CD4-positive, alpha-beta T cell treated with Interleukin-17A for 1 hour (primary cell): Measurements from ENCODE around the gene MAN2A1.

Experiments
- DNase-seq: peaks from one replicate; pipeline ENCODE4 v3.0.0-alpha.2; 2020

MAN2A1 gene

DNA sequence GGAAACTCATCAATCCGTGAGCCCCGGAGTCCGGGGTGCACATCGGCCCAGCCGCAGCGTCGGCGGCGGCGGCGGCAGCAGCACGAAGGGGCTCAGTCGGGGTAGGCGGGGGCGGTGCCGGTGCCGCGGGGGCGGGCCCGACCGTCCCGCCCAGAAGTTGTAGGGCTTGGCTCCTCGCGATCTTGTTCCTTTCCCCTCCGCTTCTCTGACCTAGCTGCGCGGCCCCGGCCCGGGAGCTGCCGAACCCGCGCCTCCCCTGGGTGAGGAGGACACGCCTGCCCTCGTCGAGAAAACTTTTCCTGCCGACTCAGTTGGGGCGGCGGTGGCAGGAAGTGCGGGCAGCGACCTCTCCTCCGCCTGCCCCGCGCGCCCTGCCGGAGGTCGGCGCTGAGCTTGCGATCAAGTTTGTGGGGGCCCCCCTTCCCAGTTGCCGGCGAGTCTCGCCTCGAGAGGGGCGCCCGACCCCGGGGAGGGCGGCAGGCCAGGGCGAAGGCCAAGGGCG lies at the start of gene MAN2A1:
TSS of gene MAN2A1 (plus strand) at position 188 of the 502 bp plus-strand sequence. CDS start 491 bp downstream, outside the sequence.
- DNase-seq = peak; percentile 85

DNA sequence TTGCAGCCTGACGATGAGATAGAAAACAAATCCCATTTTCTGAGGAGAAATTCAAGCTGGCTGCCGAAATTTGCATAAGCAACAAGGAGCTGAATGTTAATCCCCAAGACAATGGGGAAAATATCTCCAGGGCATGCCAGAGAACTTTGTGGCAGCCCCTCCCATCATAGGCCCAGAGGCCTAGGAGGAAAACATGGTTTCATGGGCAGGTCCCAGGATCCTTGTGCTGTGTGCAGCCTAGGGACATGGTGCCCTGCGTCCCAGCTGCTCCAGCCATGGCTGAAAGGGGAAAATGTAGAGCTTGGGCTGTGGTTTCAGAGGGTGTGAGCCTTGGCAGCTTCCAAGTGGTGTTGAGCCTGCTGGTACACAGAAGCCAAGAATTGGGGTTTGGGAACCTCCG lies 48.8 kb upstream of the MAN2A1 start:
- no peak for DNase-seq

DNA sequence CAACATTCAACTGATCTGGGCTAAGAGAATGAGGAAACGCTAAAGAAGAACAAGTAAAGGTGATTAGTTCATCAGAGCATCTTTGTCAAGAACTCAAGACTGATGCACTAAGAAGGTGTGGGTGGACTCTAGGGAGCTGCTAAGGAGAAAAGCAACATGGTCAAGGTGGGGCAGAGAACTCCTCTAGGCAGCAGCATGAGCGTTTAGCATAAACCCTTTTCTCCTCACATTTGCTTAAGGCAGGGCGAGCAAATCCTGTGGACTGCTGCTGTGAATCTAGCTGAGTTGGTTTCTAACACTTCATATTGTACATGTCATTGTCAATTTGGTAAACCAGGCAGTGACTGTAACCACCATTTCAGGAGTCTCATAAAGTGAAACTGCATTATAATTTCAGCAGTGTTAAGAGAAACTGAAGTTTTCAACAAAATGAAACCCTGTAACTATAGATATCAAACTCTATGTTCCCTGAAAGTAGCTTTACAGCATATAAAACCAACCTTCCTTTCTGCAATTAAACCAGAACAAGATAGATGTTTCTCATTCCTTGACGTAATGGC lies 45.9 kb upstream of the MAN2A1 start:
- no peak for DNase-seq

DNA sequence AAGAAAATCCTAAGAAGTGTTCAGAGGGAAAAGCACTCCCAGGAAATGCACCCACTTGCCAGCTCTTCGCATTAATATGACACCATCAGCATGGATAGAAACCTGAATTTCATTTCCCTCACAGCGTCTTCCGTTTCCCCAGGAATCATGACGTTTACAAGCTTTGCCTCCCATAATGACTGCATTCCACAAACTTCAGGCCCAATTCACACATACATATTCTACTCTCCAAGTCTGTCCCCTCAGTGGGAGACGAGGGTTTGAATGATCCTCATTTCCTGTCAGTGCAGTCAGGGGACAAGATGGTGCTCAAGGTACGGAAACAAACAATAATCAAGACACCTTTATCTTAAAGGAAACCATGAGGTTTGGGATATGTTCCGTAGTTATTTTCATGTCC lies 44.9 kb upstream of the MAN2A1 start:
- DNase-seq = no peak

DNA sequence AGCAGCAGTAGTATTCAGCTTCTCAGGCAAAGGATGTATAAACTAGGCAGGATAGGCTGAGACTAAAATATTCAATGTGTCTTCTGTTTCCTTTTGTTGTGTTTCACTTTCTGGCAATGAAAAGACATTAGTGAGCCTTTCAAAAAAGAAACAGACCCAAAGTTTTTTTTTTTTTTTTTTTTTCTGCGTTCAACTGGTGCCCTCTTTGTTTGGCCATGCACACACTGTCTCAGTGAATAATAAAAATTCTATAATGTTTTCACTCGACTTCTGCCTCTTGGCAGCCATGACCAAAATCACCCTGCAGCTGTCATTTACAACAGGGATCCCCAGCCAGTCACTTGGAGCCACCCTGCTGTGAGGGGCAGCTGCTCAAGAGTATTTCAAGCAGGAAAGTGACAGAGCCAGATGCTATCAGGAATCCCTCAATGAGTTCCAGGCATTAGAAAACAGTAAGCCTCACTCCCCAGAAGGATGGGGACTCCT lies 44.0 kb upstream of the MAN2A1 start:
- DNase-seq = no peak

DNA sequence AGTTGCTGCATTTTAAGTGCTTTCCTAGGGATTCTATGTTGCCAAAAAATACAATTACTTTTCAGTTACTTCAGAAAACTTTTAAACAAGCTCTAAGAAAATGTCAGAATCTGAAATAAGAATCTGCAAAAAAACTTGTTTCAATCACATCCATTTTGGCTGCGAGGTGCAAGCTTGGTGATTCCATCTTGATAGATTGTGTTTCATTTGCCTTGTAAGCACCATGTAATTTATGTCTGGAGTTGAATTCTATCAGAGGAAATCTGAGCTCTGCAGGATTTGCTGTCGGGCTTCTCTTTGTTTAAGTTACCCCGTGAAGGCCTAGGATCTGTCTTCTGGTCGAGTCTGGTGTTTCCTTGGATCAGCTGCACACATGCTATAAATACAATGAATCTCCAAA lies 40.4 kb upstream of the MAN2A1 start:
- DNase-seq = no peak

DNA sequence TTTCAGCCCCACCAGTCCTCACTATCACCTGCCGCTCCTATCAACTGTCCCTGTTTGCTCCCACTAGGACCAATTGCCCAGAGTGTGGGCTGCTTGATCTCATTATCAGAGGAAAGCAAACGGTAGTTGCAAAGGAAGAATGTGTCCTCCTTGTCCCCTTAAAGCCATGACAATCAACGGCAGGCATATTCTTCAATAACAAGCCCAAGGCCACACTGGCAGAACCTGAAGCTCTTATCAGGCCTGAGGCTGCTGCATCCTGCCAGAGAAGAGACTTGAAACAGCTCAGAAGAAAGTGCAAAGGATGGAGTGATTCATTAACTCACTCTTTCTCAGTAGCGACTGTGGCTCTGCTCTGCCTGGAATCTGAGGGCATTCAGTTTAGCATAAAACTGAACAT lies 39.2 kb upstream of the MAN2A1 start:
- no peak for DNase-seq

DNA sequence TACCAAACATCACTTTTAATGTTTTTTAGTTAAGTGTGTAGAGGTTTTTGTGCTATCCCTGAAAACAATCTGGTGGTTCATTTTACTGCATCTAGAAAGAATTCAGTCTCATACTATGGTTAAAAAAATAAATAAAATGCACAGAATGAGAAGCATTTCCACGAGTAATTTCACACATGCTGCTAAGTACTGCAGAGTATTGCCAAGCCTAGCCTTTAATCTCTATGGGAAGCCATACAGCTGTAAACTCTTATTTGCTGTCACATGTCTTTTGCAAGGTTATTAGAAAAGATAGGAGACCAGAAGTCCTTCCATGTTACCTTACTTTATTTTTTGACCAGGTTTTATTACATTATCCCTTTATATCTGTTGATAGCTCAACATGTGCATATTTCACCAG lies 37.6 kb upstream of the MAN2A1 start:
- no peak for DNase-seq

DNA sequence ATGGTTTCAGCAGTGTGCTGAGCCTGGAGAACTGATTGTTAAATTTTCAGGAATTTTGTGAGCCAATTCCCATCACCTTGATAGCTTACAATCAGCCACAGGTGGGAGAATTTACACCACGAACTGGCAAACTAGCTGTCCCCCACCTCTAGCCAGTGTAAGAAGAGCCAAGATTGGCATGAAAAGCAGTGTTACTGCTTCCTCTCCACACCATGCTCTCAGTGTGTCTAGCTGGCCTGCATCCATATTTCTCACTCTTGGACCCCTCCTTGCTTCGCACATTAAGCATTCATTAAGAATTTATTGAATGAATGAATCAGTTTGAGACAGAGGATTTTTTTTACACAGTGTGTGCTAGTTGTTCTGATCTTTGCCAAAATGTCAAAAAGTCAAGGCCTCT lies 36.7 kb upstream of the MAN2A1 start:
- no peak for DNase-seq

DNA sequence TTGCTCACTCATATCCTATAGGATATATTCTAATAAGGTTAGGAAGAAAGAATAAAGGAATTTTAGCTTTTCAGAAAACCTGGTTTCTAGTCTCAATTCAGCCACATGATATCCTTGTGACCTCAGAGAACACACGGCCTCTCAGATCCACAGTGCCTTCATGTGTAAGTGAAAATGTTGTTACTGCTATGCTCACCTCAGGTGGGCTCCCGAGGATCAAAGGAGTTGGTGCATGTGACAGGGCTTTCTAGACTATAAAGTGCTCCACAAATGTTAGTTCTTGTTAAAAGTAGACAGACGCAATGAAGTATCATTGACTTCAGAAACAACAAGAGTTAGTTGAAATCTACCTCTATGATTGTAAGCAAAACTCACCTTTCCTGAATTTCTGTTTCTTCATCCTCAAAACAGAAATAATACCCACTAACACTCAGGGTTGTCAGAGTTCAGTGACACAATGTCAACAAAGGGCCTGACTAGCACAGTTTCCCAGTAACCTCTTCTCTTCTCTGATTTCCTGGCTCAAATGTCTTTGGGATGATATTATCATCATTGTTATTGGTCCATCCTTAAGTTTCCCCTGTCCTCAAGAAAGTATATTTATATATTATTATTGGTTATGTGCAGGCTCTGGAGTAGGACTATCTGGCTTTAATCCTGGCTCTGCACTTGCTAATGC lies 36.0 kb upstream of the MAN2A1 start:
- DNase-seq = no peak

DNA sequence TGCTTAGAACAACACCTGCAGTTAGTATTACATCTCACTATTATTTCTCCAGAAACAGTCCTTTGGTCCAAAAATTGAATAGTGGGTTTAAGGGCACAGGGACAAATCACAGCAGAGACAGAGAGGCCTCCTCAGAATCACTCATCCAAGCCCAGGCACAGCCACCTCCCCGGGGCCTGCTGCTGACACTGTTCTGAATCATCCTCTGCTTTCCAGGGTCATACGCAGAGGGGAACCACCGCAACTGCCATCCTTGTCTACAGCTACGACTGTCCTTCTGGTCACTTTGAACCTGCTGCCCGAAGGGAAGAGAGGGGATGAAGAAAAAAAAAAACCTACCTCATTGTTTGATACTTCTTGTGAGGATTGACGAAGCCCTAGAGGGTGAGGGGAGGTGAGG lies 35.3 kb upstream of the MAN2A1 start:
- no peak for DNase-seq

DNA sequence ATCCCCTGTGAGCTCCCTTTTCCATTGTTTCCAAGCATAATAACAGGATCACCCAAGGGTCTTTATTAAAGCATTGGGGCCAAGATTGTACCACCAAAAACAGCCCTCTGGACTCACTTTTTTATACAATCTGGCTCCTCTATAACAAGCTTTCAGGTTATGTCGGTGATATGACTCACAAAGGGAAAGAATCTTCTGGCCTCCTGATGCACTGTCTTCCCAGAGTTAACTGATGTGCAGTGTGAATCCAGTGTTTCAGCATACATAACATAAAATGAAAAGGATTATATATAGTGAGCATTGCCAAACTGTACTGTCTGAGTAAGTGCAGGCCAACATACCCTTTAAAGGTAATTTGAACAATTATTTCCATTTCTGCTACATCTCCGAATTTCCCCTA lies 33.9 kb upstream of the MAN2A1 start:
- DNase-seq = no peak

DNA sequence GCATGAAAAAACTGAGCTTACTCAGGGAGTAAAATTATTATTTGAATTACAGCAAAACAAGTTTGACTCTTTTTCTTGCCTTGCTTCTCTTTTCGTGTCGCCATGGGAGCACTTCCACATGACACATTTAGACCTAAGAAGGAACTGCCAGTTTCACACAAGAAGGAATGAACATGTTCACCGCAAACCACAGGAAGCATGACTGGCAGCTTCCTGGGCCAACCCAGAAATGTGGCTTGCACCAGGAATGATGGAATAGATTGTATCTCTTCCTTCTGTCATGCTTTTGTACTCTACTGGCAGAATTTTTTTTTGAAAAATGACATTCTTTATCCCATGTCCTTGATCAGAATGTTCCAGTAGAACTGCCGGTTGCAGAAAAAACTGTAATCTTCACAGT lies 32.9 kb upstream of the MAN2A1 start:
- peak; percentile 62 for DNase-seq

DNA sequence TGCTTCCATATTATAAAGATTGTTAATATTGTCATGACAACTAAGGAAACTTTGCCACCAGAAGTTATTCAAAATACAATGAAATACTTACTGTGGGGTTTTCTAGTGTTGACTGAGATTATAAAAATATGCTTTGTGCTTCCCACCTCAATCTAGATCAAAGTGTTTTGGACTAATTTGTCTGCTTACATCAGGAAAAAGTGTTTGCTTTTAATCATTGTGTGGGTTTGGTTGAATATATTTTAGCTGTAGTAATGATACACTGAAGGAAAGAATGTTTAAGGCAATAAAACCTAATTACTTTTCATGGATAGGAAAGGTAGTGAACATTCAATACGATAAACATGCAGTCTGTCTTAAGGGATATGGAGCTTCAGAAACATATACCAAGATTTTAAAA lies 29.8 kb upstream of the MAN2A1 start:
- no peak for DNase-seq

DNA sequence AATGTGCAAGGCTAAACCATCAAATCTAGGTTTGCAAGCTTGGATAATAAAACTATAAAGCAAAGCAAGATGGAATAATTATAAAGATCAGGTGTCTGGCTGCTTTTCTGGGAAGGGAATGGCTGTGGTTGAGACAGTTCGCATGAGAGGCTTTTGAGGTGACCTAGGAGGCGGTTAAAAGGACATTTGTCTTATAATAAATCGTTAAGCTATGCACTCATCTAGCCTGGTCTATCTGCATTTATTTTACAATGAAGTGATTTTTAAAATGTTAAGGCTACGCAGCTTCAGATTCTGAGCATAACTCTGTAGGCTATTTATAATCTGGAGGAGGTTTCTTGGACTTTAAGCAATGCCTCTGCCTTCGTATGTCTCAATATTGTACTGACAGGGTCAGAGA lies 29.4 kb upstream of the MAN2A1 start:
- no peak for DNase-seq

DNA sequence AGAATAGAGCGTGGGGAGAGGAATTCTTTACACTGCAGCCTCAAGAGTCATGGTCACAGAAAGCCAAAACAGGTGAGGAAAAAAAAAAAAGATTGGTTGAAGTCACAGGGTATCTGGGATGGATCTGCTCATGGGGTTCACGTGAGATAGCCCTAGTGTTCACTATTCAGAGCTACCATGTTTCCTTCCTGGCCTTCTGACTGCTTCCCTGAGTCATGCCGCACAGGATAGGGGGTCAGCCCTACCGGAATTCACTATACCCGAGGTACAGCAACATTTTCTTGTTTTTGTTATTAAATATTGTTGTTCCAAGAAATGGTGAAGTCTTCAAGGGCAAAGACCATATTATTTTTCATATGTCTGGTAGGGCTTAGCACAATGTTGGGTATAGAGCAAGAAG lies 21.5 kb upstream of the MAN2A1 start:
- DNase-seq = no peak

DNA sequence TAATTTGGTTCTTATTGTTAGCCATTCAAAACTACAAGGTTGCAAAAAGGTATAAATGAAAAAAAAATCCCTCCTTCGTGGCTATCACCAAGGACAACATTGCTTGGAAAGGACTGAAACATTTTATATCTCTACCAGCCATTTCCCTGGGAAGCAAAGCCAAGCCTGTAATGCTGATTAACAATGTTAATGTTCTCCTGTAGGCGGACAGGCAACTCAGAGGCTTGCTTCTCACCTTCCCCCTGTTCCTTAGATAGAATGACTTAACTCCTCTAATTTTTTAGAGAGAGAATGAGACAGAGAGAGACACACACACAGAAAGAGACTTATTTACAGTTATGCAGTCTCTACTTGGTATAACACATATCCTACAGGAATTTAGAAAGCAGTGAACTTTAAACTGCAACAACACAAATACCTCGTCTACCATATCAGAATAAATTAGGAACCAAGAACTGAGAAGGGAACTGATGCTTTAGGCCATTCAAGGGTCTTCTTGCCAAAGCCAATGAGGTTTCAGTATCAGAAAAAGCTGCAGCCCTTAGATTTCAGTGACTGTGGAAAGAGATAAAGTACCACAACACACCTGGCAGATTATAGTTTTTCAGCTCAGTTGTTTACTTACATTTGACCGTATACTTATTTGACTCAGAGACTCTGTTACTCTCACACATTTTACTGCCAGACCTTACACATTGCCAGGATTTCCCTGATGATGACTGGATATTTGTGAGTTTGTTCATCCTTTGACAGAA lies 20.9 kb upstream of the MAN2A1 start:
- DNase-seq = no peak

DNA sequence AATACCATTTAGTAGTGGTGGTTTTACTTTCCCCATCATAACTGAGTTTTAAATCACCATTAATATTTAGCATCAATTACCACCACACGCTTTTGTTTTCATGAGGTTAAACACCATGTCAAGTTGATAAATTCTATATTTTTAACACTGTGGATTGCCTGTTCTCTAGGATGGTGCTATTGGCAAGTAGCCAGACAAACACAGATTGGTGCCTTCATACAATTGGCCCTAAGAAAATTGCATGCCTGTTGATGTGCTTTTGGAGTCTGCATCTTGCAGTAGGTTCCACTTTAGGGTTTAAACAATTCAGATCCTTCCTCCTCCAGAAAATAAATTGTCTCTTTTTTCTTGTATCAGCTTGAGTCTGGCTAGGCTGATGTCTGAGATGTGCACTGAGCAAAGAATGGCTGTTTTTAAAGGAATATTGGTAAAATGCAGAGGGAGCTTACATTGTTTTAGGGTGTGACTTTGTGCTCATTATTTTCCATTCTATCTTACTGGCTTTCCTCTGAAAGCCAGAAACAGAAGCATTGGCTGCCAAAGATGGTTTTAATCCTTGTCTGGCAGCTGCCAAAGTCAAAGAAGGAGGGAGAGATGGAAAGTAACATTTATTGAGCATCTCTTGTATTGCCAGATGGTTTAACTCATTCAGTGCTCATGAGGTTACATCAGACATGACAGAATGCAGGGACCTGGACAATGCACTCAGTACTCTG lies 19.6 kb upstream of the MAN2A1 start:
- DNase-seq = no peak

DNA sequence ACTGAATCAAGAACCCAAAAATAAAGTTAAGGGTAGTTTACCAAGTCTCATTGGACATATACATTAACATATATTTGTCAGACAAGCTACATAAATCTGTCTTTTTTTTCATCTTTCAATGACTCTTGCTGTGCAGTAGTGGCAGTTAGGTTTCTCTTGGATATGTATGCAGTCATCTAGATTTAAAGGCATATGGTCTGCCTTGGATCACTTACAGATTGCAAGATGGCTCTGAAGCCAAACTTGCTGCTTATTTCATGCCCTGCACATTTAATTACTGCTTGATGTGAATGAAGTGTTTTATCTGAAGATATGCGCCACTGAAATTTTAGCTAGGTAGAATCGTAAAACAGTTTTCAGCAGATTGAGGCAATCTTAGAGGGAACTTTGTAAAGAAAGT lies 18.6 kb upstream of the MAN2A1 start:
- no peak for DNase-seq

DNA sequence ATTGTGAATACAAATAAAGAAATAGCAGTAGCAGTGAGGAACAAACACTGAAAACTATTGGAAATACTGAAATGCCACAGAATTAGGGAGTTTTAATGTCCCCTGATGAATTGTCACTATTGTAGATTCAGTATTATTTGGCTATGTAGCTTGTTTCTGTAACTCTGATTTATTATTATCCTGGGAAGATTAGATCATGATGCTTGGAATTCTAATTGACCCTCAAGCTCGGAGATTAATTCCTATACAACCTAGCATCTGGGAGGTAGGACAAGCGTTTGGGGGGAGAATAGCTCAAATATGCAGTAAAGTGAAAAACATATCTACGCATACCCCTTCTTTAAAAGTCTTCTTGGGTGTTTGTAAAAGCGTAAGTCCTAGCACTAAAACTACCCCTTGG lies 15.1 kb upstream of the MAN2A1 start:
- no peak for DNase-seq

DNA sequence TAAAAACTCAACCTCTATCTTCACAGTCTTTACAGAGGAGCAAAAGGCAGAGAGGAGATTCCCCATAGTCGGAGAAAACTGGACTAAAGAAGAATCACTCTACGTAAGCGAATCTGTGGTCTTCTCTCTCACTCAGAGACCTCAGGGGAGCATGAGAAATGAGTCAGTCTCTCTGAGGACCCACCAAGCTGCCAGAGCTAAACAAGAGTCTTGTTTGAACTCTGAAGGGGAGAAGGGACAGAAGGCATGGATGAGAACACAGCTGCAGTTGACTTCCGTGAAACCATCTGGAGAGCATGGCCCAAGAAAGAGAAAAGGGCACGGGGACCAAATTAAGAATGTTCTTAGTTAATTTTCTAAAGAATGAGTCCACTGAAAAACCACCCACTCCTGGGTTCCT lies 12.8 kb upstream of the MAN2A1 start:
- no peak for DNase-seq

DNA sequence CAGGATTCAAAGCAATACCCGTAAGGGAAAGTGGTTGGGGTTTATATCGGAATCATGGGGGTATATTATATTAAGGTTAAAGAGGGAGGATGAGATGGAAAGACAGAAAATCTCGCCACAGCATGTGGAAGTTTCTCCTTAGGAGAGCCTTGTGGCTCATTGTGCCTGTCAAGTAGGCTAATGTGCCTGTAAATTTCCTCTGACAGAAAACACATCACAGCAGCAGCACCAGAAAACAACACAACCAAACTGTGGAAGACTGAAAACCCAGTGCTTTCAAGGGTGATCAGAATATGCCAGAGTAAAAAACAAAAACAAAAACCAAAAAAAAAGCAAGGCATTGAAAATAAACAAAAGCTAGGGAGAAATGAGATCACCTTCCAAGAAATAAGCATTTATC lies 11.3 kb upstream of the MAN2A1 start:
- DNase-seq = no peak

DNA sequence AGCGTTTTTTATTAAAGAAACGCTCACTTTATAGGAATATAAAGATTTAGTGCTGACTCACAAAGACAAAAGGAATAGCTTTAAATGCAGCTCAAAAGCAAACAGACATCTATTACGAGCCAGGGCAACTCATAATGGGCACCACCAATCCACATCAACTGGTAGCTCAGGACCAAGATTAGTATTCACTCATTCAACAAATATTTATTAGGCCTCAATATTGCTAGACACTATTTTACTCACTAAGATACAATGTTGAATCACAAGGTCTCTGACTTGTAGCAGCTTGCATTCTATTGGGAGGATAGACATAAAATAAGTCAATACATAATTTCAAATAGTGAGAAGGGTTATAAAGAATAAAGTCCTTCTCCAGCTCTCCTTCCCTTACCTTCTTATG lies 8.0 kb upstream of the MAN2A1 start:
- no peak for DNase-seq

DNA sequence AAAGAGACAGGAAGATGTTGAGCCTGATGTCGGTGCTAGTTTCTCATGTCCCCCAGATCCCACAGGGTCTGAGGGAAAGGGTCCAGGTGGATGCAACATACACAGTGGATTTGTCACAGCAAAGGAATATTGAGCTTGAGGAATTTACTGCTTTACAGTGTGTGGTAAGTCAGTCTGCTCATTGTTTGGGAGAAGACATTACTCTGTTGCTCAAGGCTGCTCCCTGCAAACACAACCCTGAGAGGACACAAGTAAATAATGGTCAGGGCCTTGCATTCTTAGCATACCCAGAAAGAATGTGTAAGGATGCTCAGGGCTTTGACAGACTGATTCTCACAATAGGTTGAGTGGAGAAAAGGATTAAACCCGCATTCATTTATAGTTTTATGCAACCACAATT lies 7.3 kb upstream of the MAN2A1 start:
- DNase-seq = no peak
